Prostate gland (tissue), 2 donors: ENCODE results near the gene EML4. TPM values are rescaled to one million over a fixed set of nuclear protein-coding genes. Genes with fewer than 3 reads are reported as not detected.

ENCODE experiments used
- DNase-seq: peaks from one replicate; pipeline ENCODE4 v3.0.0-alpha.2; 2019; ENCODE audit warnings: low spot score
- H3K27ac ChIP-seq, 2 donors: fragments of 200-600 bp; sonication (generic); 2 replicates each; pipeline ENCODE4 v1.5.1; 2017 to 2019
- H3K27me3 ChIP-seq: fragments of 200-600 bp; sonication (generic); replicated peaks from 2 replicates; pipeline ENCODE4 v1.5.1; 2019; ENCODE audit not compliant: insufficient read depth
- H3K36me3 ChIP-seq, 2 donors: fragments of 200-600 bp; sonication (generic); 1 replicate in 1 of 2; 2 replicates in 1 of 2; pipeline versions ENCODE4 v1.5.1 to v1.8.1; 2017 to 2019
- H3K4me1 ChIP-seq: fragments of 200-600 bp; sonication (generic); replicated peaks from 2 replicates; pipeline ENCODE4 v1.5.1; 2019
- H3K4me3 ChIP-seq, 2 donors: fragments of 200-600 bp; sonication (generic); 2 replicates each; pipeline ENCODE4 v1.5.1; 2017 to 2019
- H3K9me3 ChIP-seq: fragments of 200-600 bp; sonication (generic); 2 replicates; pipeline ENCODE4 v1.5.1; 2017
- POLR2A ChIP-seq: fragments of 450-650 bp; IDR thresholded peaks from one replicate; pipeline ENCODE4 v1.6.1; 2016; ENCODE audit warnings: antibody characterized with exemption, mild to moderate bottlenecking
- POLR2AphosphoS5 ChIP-seq: sonication (generic); formaldehyde crosslinking; IDR thresholded peaks from one replicate; pipeline ENCODE4 v1.6.1; 2017; ENCODE audit warnings: antibody characterized with exemption
- WGBS: methylation state at CpG from one replicate; pipeline ENCODE4 v1.1.5; 2018; 5-methylcytosine and 5-hydroxymethylcytosine counted together
- intact Hi-C: fragments of 100-400 bp; cut with DNase I; formaldehyde crosslinking; loops from one replicate; pipeline ENCODE4 v1.14.2; 2022
- total RNA-seq, 2 donors: library from RNA; depleted of rRNA; stranded (reverse); fragments of >200 nt; gene quantifications; one replicate each; pipeline ENCODE4 v1.1.0, GENCODE V29; 2016
- TF ChIP-seq, protein P1 (sequence below), 4 experiments: fragments of 200-600 bp in 2 of 4; fragments of 450-650 bp in 2 of 4; sonication (generic) in 2 of 4; IDR thresholded peaks; 1 replicate in 3 of 4; 2 replicates in 1 of 4; pipeline ENCODE4 v1.5.1; 2016 to 2019; ENCODE audit warnings: antibody characterized with exemption in 4 of 4, mild to moderate bottlenecking in 2 of 4, moderate library complexity in 2 of 4

The EML4 gene
- total RNA-seq, 2 donors from 2014 or later, result 26.3 to 38.2 TPM

DNA sequence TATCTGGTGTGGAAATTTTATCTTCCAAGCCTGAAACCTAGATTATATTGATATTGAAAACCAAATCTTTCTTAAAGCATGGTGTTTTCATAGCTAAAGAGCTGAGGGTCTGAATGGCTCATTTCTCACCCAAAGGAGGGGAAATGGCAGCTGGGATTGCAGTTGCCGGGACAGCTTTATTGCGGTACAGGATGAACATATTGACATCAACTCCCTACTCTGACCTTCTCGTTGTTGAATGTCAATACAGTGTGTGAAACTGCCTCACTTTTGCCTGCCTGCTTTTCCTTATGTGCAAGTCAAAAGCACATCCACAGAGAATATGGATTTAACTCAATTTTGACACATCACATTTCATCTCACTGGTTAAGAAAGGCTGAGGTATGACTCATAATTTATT is 195.5 kb downstream of the EML4 start:
- intact Hi-C loops, result loop anchor here (10.0 kb wide), 1 partner anchor 270 kb away; no protein-coding TSS in a partner anchor
- no peak for TF ChIP-seq POLR2A
- TF ChIP-seq, protein P1, sequence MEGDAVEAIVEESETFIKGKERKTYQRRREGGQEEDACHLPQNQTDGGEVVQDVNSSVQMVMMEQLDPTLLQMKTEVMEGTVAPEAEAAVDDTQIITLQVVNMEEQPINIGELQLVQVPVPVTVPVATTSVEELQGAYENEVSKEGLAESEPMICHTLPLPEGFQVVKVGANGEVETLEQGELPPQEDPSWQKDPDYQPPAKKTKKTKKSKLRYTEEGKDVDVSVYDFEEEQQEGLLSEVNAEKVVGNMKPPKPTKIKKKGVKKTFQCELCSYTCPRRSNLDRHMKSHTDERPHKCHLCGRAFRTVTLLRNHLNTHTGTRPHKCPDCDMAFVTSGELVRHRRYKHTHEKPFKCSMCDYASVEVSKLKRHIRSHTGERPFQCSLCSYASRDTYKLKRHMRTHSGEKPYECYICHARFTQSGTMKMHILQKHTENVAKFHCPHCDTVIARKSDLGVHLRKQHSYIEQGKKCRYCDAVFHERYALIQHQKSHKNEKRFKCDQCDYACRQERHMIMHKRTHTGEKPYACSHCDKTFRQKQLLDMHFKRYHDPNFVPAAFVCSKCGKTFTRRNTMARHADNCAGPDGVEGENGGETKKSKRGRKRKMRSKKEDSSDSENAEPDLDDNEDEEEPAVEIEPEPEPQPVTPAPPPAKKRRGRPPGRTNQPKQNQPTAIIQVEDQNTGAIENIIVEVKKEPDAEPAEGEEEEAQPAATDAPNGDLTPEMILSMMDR (IDR thresholded peaks at IDR 0.05), result no peak
- TF ChIP-seq POLR2AphosphoS5, result no peak
- H3K27me3 ChIP-seq, result no peaks in the 10 kb centered on the region
- no peaks in the 10 kb centered on the region for H3K9me3 ChIP-seq
- no peak overlapping the region for H3K27ac ChIP-seq
- WGBS, result 62% methylated on average over 3 of the region's 3 CpGs
- no peak for DNase-seq
- no peak overlapping the region for H3K4me3 ChIP-seq
- H3K4me1 ChIP-seq, result peaks cover 13% of the 10 kb centered on the region
- H3K36me3 ChIP-seq, result no peaks in the 10 kb centered on the region

- Histone ChIP-seq H3K4me1 (peaks cover 15% of the 10 kb centered on the region), H3K27ac (no peak overlapping the region), H3K36me3 (no peaks in the 10 kb centered on the region), H3K27me3 (no peaks in the 10 kb centered on the region), H3K4me3 (no peak overlapping the region), H3K9me3 (no peaks in the 10 kb centered on the region)
- no peak for TF ChIP-seq POLR2A
- no peak for TF ChIP-seq POLR2AphosphoS5
- TF ChIP-seq, protein P1 (IDR thresholded peaks at IDR 0.05), result no peak
- intact Hi-C loops, result loop anchor here (10.0 kb wide), 1 partner anchor 272 kb away; no protein-coding TSS in a partner anchor
- DNase-seq, result no peak
Observed at GRCh38 chr2:42366411-42366810, 197.3 kb downstream of the EML4 start.

DNA sequence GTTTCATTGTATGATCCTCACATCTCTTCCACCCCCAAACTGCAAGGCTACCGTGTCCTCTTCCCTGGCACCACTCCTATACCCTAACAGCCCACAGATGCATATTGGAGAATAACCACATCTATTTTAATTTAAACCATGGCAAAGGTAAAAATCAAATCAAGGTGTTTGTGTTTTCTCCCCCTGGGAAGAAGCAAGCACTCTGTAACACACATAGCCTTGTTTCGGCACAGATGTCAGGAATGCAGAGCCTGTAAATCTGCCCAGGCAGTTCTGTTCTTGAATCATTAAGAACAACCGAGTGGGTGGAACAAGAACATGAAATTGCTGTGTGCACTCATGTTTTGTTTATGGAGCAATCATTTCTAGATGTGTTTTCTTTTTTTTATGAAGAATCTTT is 198.7 kb downstream of the EML4 start:
- Histone ChIP-seq H3K9me3 (no peaks in the 10 kb centered on the region), H3K36me3 (no peaks in the 10 kb centered on the region), H3K27ac (peak overlapping the region; percentile 47 to 56), H3K27me3 (no peaks in the 10 kb centered on the region), H3K4me1 (peaks cover 23% of the 10 kb centered on the region), H3K4me3 (peak overlapping the region in 1 of 2 donors; percentile 6)
- DNase-seq, result peak; percentile 55
- peak; percentile 59 for TF ChIP-seq POLR2AphosphoS5
- TF ChIP-seq POLR2A, result no peak
- WGBS, result 17% methylated on average over 3 of the region's 3 CpGs
- intact Hi-C loops, result loop anchor here (10.0 kb wide), 1 partner anchor 273 kb away; no protein-coding TSS in a partner anchor

DNA sequence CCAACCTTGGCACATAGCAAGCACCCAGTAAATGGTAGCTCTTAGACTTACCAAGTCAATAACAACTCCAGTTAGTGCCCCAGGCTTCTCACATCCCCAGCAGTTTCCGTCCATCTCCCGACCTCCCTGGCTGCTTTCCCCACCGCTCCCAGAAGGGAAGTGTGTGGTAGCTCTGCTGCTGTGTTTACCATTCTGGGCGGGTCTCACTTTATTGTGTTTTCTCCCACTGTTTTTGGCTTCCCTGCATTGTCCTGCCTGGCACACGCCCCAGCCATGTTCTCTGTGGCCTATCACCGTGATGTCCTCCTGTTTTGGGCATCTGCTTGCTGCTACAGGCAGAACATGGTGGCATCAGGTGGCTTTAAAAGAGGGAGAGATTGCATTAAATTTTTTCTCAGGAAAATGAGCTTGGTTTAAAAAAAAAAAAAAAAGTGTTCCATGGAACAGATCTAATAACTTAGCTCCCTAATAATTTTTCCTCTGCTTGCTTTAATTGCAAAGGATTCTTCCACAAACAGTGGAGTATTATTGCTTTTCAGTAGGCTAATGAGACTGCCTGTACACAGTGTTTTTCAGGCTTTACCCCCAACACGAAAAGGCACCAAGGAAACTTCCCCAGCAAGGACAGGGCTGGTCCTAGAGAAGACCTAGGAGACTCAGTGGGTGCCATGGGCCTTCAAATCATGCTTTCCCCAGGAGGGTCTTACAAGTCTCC is 199.8 kb downstream of the EML4 start:
- WGBS, result 35% methylated on average over 7 of the region's 7 CpGs
- H3K27me3 ChIP-seq, result no peaks in the 10 kb centered on the region
- TF ChIP-seq POLR2A (no peak), POLR2AphosphoS5 (peak; percentile 89)
- no peak overlapping the region for H3K4me3 ChIP-seq
- no peaks in the 10 kb centered on the region for H3K9me3 ChIP-seq
- DNase-seq, result peak; percentile 91
- H3K36me3 ChIP-seq, result no peaks in the 10 kb centered on the region
- H3K4me1 ChIP-seq, result peaks cover 23% of the 10 kb centered on the region
- peak overlapping the region; percentile 56 to 67 for H3K27ac ChIP-seq
- intact Hi-C loops, result loop anchor here (10.0 kb wide), 1 partner anchor 274 kb away; no protein-coding TSS in a partner anchor

DNA sequence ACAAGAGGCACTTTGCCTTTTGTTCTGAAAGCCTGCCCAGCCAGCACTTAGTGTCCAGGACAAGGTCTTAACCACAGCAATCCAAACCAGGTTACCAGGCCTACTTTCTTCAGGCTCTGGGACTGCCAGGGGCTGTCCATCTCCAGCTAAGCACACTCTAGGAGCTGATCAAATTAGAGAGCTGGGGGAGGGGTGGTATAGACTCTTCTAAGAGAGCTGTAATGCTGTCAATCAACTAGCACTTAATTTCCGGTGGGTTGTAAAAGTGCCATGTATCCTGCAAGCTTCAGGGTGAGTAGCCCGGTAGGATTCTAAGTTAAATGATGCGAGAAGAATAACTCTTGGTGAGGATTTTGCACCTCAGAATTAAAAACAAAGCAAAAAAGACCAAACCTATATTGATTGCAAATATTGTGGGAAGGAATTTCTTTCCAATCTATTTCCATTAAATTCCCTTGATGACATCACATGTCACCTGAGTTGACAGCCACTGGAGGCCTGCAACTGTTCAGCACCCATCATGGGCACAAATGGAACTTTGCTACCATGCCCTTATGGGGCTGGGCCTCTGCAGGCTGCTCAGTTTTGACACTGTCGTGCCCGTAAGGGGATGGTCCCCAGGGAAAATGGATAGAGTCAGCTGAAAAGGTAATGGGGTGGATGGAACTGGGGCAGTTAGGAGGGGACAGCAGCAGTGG is 200.5 kb downstream of the EML4 start:
- TF ChIP-seq POLR2A (no peak), POLR2AphosphoS5 (no peak)
- TF ChIP-seq, protein P1 (IDR thresholded peaks at IDR 0.05), result no peak
- Histone ChIP-seq H3K4me3 (no peak overlapping the region), H3K9me3 (no peaks in the 10 kb centered on the region), H3K27me3 (no peaks in the 10 kb centered on the region), H3K4me1 (peaks cover 23% of the 10 kb centered on the region), H3K27ac (peak overlapping the region; percentile 56 to 67), H3K36me3 (no peaks in the 10 kb centered on the region)
- WGBS, result 77% methylated on average over 5 of the region's 5 CpGs
- no peak for DNase-seq
- intact Hi-C loops, result loop anchor here (10.0 kb wide), 1 partner anchor 275 kb away; no protein-coding TSS in a partner anchor
